Parathyroid adenoma (tissue), 2 donors: Measurements from ENCODE around the gene TRIOBP.
"Not testable (repeated sequence)": the region's sequence is repeated elsewhere in the genome, so short reads cannot be mapped to it uniquely, and the experiment has no call there.

Experiments
- H2AFZ ChIP-seq: fragments of 300-600 bp; sonication (generic); one replicate; pipeline ENCODE4 v1.7.0; 2017; ENCODE audit warnings: antibody characterized with exemption, mild to moderate bottlenecking
- H3K27ac ChIP-seq: fragments of 300-600 bp; sonication (generic); one replicate; pipeline ENCODE4 v1.7.0; 2017
- H3K27me3 ChIP-seq: fragments of 300-600 bp; sonication (generic); one replicate; pipeline ENCODE4 v1.7.0; 2017; ENCODE audit warnings: low read length; ENCODE audit not compliant: control insufficient read depth, insufficient read depth
- H3K36me3 ChIP-seq: fragments of 300-600 bp; sonication (generic); one replicate; pipeline ENCODE4 v1.7.0; 2017; ENCODE audit warnings: low read length; ENCODE audit not compliant: control insufficient read depth, insufficient read depth
- H3K4me1 ChIP-seq: fragments of 300-600 bp; sonication (generic); one replicate; pipeline ENCODE4 v1.7.0; 2017; ENCODE audit warnings: control low read depth
- H3K4me2 ChIP-seq: fragments of 300-600 bp; sonication (generic); one replicate; pipeline ENCODE4 v1.7.0; 2017; ENCODE audit warnings: low read length
- H3K4me3 ChIP-seq: fragments of 300-600 bp; sonication (generic); one replicate; pipeline ENCODE4 v1.7.0; 2017; ENCODE audit warnings: low read depth, low read length
- H3K79me2 ChIP-seq: fragments of 300-600 bp; sonication (generic); one replicate; pipeline ENCODE4 v1.7.0; 2017; ENCODE audit warnings: control low read depth
- H3K9ac ChIP-seq: fragments of 300-600 bp; sonication (generic); one replicate; pipeline ENCODE4 v1.7.0; 2017; ENCODE audit warnings: mild to moderate bottlenecking
- H3K9me3 ChIP-seq: fragments of 300-600 bp; sonication (generic); one replicate; pipeline ENCODE4 v1.7.0; 2017; ENCODE audit warnings: low read length; ENCODE audit not compliant: control insufficient read depth
- CTCF ChIP-seq: fragments of 300-600 bp; sonication (generic); IDR thresholded peaks from one replicate; pipeline ENCODE4 v1.7.0; 2017; ENCODE audit warnings: antibody characterized with exemption, mild to moderate bottlenecking
- donor health status: primary hyperparathyroidism.

Gene TRIOBP

GRCh38 chr22:37784829-37785495 is 88.1 kb downstream of the TRIOBP start:
- no peaks in the 10 kb centered on the region for H3K79me2 ChIP-seq
- no peak overlapping the region for H2AFZ ChIP-seq
- H3K4me3 ChIP-seq, result no peak overlapping the region
- H3K27ac ChIP-seq, result no peak overlapping the region
- H3K4me1 ChIP-seq, result no peaks in the 10 kb centered on the region
- H3K9me3 ChIP-seq, result no peaks in the 10 kb centered on the region
- H3K4me2 ChIP-seq, result no peak overlapping the region
- H3K9ac ChIP-seq, result no peak overlapping the region
- no peaks in the 10 kb centered on the region for H3K36me3 ChIP-seq
- H3K27me3 ChIP-seq, result no peaks in the 10 kb centered on the region
- TF ChIP-seq CTCF, result no peak

- H3K27ac ChIP-seq, result no peak overlapping the region
- H2AFZ ChIP-seq, result no peak overlapping the region
- no peak overlapping the region for H3K4me2 ChIP-seq
- H3K36me3 ChIP-seq, result no peaks in the 10 kb centered on the region
- H3K79me2 ChIP-seq, result no peaks in the 10 kb centered on the region
- no peak for TF ChIP-seq CTCF
- no peaks in the 10 kb centered on the region for H3K27me3 ChIP-seq
- no peaks in the 10 kb centered on the region for H3K4me1 ChIP-seq
- no peak overlapping the region for H3K4me3 ChIP-seq
- no peaks in the 10 kb centered on the region for H3K9me3 ChIP-seq
- no peak overlapping the region for H3K9ac ChIP-seq
These were observed 93.4 kb downstream of the TRIOBP start for GRCh38 chr22:37790234-37790633.

GRCh38 chr22:37792494-37792893 is 95.6 kb downstream of the TRIOBP start:
- H3K9me3 ChIP-seq, result no peaks in the 10 kb centered on the region
- no peaks in the 10 kb centered on the region for H3K27me3 ChIP-seq
- no peak overlapping the region for H3K4me3 ChIP-seq
- H3K36me3 ChIP-seq, result no peaks in the 10 kb centered on the region
- no peak overlapping the region for H3K27ac ChIP-seq
- no peaks in the 10 kb centered on the region for H3K4me1 ChIP-seq
- H3K79me2 ChIP-seq, result no peaks in the 10 kb centered on the region
- H3K9ac ChIP-seq, result no peak overlapping the region
- TF ChIP-seq CTCF, result no peak
- H3K4me2 ChIP-seq, result no peak overlapping the region
- H2AFZ ChIP-seq, result no peak overlapping the region

- Histone ChIP-seq H3K9ac (no peak overlapping the region), H3K4me2 (no peak overlapping the region), H3K4me3 (no peak overlapping the region), H3K9me3 (no peaks in the 10 kb centered on the region), H2AFZ (no peak overlapping the region), H3K4me1 (no peaks in the 10 kb centered on the region), H3K36me3 (no peaks in the 10 kb centered on the region), H3K27me3 (no peaks in the 10 kb centered on the region), H3K27ac (no peak overlapping the region), H3K79me2 (no peaks in the 10 kb centered on the region)
- no peak for TF ChIP-seq CTCF
These were observed 97.5 kb downstream of the TRIOBP start for GRCh38 chr22:37794376-37794775.

- H2AFZ ChIP-seq, result no peak overlapping the region
- H3K27ac ChIP-seq, result no peak overlapping the region
- H3K9ac ChIP-seq, result no peak overlapping the region
- no peaks in the 10 kb centered on the region for H3K36me3 ChIP-seq
- no peaks in the 10 kb centered on the region for H3K9me3 ChIP-seq
- H3K4me2 ChIP-seq, result no peak overlapping the region
- no peaks in the 10 kb centered on the region for H3K27me3 ChIP-seq
- TF ChIP-seq CTCF, result no peak
- no peaks in the 10 kb centered on the region for H3K4me1 ChIP-seq
- no peak overlapping the region for H3K4me3 ChIP-seq
- no peaks in the 10 kb centered on the region for H3K79me2 ChIP-seq
These were observed 99.2 kb downstream of the TRIOBP start for GRCh38 chr22:37796079-37796478.

- H3K4me1 ChIP-seq, H3K9me3 ChIP-seq, H3K9ac ChIP-seq, H2AFZ ChIP-seq, H3K79me2 ChIP-seq, H3K4me3 ChIP-seq, H3K27ac ChIP-seq, H3K4me2 ChIP-seq, H3K36me3 ChIP-seq, H3K27me3 ChIP-seq: not testable (repeated sequence)
These were observed 100.4 kb downstream of the TRIOBP start for GRCh38 chr22:37797259-37797658.
